ENCODE results near the gene MACIR.

MACIR gene

DNA sequence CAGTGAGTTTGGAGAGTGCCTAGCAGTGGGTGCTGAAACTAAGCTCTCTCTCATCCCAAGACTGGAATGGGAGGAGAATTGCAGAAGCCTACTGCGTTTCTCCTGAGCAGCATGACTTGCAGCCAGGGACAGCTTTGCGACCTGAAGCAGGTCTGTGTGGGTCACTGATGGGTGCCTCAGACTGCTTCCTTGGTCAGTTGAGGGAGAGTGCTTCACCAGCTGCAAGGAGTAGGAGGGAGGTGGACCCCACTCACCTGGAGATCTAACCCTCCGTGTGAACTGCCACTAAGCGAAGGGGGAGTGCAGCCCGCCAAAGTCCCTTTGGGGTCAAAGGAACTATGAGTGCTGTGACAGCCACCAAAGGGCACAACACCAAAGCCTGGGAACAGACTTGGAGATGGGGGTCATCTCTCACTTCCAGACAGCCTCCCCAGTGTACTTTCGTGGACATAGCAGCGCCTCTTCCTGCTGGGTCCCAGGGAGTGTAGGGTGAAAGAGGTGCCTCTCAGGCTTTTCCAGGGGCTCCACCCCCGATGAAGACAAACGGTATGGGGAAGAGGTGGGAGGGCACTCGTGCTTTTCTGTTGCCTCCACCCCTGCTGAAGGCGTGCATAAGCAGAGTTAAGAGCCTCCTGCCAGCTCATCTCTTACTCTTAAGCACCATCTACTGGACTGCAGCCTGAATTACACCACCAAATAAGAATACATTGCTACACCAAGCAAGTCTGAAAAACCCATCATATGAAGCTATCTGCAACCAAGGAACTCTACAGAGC is 34.3 kb upstream of the MACIR start:
- DNase-seq (ENCODE audit: low read depth, low spot score), result peak; percentile 63
- Histone ChIP-seq H3K4me3 (ENCODE audit: low read length) (no peak overlapping the region), H3K27me3 (ENCODE audit: control insufficient read depth, insufficient read depth, low read length) (no peaks in the 10 kb centered on the region)

DNA sequence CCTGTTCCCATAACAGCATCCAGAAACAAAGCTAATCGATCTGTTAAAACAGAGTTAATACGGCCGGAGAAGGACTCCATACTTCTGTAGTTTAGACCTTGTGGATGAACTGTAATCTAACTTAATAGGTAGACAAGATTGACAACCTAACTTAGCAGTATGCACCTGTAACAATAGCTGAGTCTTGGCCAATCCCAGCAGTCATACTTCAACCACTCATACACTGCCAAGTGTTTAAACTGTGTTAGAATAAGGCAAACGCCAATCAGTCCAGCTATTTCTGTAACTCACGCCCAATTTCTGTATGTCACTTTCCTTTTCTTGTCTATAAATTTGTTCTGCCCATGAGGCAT is 33.7 kb upstream of the MACIR start:
- H3K4me1 ChIP-seq (ENCODE audit: control insufficient read depth, insufficient read depth, low read length), result no peaks in the 10 kb centered on the region; the same call in 1 of the 2 replicates
- H3K27ac ChIP-seq (ENCODE audit: low read length), result no peak overlapping the region
- no CpG with 5 or more reads among the region's 5 CpGs for WGBS (ENCODE audit: insufficient coverage, insufficient read length)
- no peak for DNase-seq (ENCODE audit: low read depth, low spot score)
- H3K27me3 ChIP-seq (ENCODE audit: control insufficient read depth, insufficient read depth, low read length), result no peaks in the 10 kb centered on the region
- H3K9me3 ChIP-seq (ENCODE audit: control insufficient read depth, insufficient read depth, low read length), result no peaks in the 10 kb centered on the region
- no peak overlapping the region for H3K4me3 ChIP-seq (ENCODE audit: low read length)
- no peaks in the 10 kb centered on the region for H3K36me3 ChIP-seq (ENCODE audit: control insufficient read depth, insufficient read depth, low read length)

More for the DNA sequence above, 34.3 kb upstream of the MACIR start:
- Histone ChIP-seq H3K27ac (ENCODE audit: low read length) (no peak overlapping the region), H3K36me3 (ENCODE audit: control insufficient read depth, insufficient read depth, low read length) (no peaks in the 10 kb centered on the region), H3K9me3 (ENCODE audit: control insufficient read depth, insufficient read depth, low read length) (no peaks in the 10 kb centered on the region), H3K4me1 (ENCODE audit: control insufficient read depth, insufficient read depth, low read length) (no peaks in the 10 kb centered on the region; the same call in 1 of the 2 replicates)
- no CpG with 5 or more reads among the region's 11 CpGs for WGBS (ENCODE audit: insufficient coverage, insufficient read length)

GRCh38 chr5:103228061-103228460 is 30.5 kb upstream of the MACIR start:
- no peak for DNase-seq (ENCODE audit: low read depth, low spot score)
- no peak overlapping the region for H3K4me3 ChIP-seq (ENCODE audit: low read length)
- H3K4me1 ChIP-seq (ENCODE audit: control insufficient read depth, insufficient read depth, low read length), result no peaks in the 10 kb centered on the region; the same call in 1 of the 2 replicates
- no CpG with 5 or more reads among the region's 5 CpGs for WGBS (ENCODE audit: insufficient coverage, insufficient read length)
- no peak overlapping the region for H3K27ac ChIP-seq (ENCODE audit: low read length)
- no peaks in the 10 kb centered on the region for H3K36me3 ChIP-seq (ENCODE audit: control insufficient read depth, insufficient read depth, low read length)
- H3K9me3 ChIP-seq (ENCODE audit: control insufficient read depth, insufficient read depth, low read length), result no peaks in the 10 kb centered on the region
- H3K27me3 ChIP-seq (ENCODE audit: control insufficient read depth, insufficient read depth, low read length), result no peaks in the 10 kb centered on the region

DNA sequence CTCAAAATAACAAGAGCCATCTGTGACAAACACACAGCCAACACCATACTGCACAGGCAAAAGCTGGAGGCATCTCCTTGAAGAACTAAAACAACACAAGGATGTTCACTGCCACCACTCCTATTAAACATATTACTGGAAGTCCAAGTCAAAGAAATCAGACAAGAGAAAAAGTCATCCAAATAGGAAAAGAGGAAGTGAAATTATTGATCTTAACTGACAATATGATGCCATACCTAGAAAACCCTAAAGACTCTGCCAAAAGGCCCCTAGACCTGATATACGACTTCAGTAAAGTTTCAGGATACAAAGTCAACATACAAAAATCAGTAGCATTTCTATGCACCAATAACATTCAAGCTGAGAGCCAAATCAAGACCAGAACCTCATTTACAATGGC is 30.0 kb upstream of the MACIR start:
- no CpG with 5 or more reads among the region's 1 CpG for WGBS (ENCODE audit: insufficient coverage, insufficient read length)
- Histone ChIP-seq H3K36me3 (ENCODE audit: control insufficient read depth, insufficient read depth, low read length) (no peaks in the 10 kb centered on the region), H3K27ac (ENCODE audit: low read length) (no peak overlapping the region), H3K9me3 (ENCODE audit: control insufficient read depth, insufficient read depth, low read length) (no peaks in the 10 kb centered on the region), H3K4me1 (ENCODE audit: control insufficient read depth, insufficient read depth, low read length) (no peaks in the 10 kb centered on the region; the same call in 1 of the 2 replicates), H3K4me3 (ENCODE audit: low read length) (no peak overlapping the region), H3K27me3 (ENCODE audit: control insufficient read depth, insufficient read depth, low read length) (no peaks in the 10 kb centered on the region)
- no peak for DNase-seq (ENCODE audit: low read depth, low spot score)

GRCh38 chr5:103232393-103232999 is 26.1 kb upstream of the MACIR start:
- H3K27ac ChIP-seq (ENCODE audit: low read length), result no peak overlapping the region
- no CpG with 5 or more reads among the region's 7 CpGs for whole genome bisulfite sequencing (ENCODE audit: insufficient coverage, insufficient read length)
- no peaks in the 10 kb centered on the region for H3K36me3 ChIP-seq (ENCODE audit: control insufficient read depth, insufficient read depth, low read length)
- no peak overlapping the region for H3K4me3 ChIP-seq (ENCODE audit: low read length)
- H3K27me3 ChIP-seq (ENCODE audit: control insufficient read depth, insufficient read depth, low read length), result no peaks in the 10 kb centered on the region
- no peaks in the 10 kb centered on the region for H3K9me3 ChIP-seq (ENCODE audit: control insufficient read depth, insufficient read depth, low read length)
- no peak for DNase-seq (ENCODE audit: low read depth, low spot score)
- H3K4me1 ChIP-seq (ENCODE audit: control insufficient read depth, insufficient read depth, low read length), result no peaks in the 10 kb centered on the region

DNA sequence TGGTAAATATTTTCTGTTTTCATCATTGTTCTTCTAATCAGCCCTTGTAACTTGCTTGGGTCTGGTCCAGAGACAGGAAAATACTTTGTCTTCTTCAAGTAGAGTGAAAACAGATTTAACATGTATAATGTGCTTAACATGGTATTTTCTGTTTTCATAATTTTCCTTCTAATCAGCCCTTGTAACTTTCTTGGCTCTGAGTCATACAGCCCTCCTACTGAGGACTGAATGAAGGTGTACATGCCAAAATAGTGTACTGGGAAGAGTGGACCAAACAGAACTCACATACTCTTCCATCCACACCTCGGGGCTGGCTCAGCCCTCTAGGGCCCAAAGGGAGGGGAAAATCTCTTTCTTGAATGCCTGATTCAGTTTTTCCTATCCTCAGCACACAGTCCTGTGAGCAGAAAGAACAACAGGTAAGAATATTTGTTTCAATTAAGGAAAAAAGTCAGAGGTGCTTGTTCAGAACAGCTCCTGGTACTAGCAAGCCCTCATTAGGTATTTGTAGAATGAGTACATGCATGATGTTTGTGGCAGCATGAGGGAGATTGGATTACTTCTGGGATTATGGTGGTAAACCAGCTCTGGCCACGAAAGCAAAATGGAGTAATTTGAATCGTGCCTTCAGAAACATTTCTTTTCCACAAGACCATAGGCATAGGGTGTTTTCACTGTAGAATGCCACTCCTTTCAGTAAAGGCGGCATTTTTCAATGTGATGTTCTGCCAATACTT is 24.2 kb upstream of the MACIR start:
- Histone ChIP-seq H3K9me3 (ENCODE audit: control insufficient read depth, insufficient read depth, low read length) (no peaks in the 10 kb centered on the region), H3K4me3 (ENCODE audit: low read length) (no peak overlapping the region), H3K36me3 (ENCODE audit: control insufficient read depth, insufficient read depth, low read length) (no peaks in the 10 kb centered on the region), H3K4me1 (ENCODE audit: control insufficient read depth, insufficient read depth, low read length) (no peaks in the 10 kb centered on the region), H3K27me3 (ENCODE audit: control insufficient read depth, insufficient read depth, low read length) (no peaks in the 10 kb centered on the region), H3K27ac (ENCODE audit: low read length) (no peak overlapping the region)
- WGBS (ENCODE audit: insufficient coverage, insufficient read length), result no CpG with 5 or more reads among the region's 4 CpGs
- DNase-seq (ENCODE audit: low read depth, low spot score), result no peak

- Histone ChIP-seq H3K9me3 (ENCODE audit: control insufficient read depth, insufficient read depth, low read length) (no peaks in the 10 kb centered on the region), H3K4me3 (ENCODE audit: low read length) (no peak overlapping the region), H3K36me3 (ENCODE audit: control insufficient read depth, insufficient read depth, low read length) (no peaks in the 10 kb centered on the region), H3K4me1 (ENCODE audit: control insufficient read depth, insufficient read depth, low read length) (no peaks in the 10 kb centered on the region), H3K27ac (ENCODE audit: low read length) (no peak overlapping the region), H3K27me3 (ENCODE audit: control insufficient read depth, insufficient read depth, low read length) (no peaks in the 10 kb centered on the region)
- no peak for DNase-seq (ENCODE audit: low read depth, low spot score)
- WGBS (ENCODE audit: insufficient coverage, insufficient read length), result no CpG with 5 or more reads among the region's 1 CpG
These were observed 22.7 kb upstream of the MACIR start for GRCh38 chr5:103235891-103236290.

- Histone ChIP-seq H3K4me3 (ENCODE audit: low read length) (no peak overlapping the region), H3K9me3 (ENCODE audit: control insufficient read depth, insufficient read depth, low read length) (no peaks in the 10 kb centered on the region), H3K4me1 (ENCODE audit: control insufficient read depth, insufficient read depth, low read length) (no peaks in the 10 kb centered on the region), H3K27me3 (ENCODE audit: control insufficient read depth, insufficient read depth, low read length) (no peaks in the 10 kb centered on the region), H3K36me3 (ENCODE audit: control insufficient read depth, insufficient read depth, low read length) (no peaks in the 10 kb centered on the region), H3K27ac (ENCODE audit: low read length) (no peak overlapping the region)
- no CpG with 5 or more reads among the region's 1 CpG for WGBS (ENCODE audit: insufficient coverage, insufficient read length)
- DNase-seq (ENCODE audit: low read depth, low spot score), result no peak
These were observed 20.8 kb upstream of the MACIR start for GRCh38 chr5:103237778-103238177.

DNA sequence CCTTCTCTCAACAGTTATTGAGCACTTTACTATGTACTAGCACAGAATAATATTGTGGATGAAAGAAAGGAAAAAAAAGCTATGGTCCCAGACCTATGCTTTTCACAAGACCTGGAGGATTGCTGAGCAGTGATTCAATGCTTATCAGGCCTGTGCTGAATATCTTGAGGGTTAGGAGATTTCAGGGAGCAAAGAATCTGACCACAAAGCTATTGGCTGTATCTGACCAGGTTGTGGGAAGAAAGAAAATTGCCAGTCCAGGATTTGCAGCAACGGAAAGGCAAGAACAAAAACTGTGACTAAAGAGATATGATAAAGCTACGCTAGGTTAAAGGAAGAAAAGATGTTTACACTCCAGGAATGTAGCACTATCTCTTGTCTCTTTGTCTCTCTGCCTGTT is 14.9 kb upstream of the MACIR start:
- Histone ChIP-seq H3K4me1 (ENCODE audit: control insufficient read depth, insufficient read depth, low read length) (0 out of 2 replicates have a peak, but pooled peaks cover 1% of the 10 kb centered on the region), H3K36me3 (ENCODE audit: control insufficient read depth, insufficient read depth, low read length) (no peaks in the 10 kb centered on the region), H3K27ac (ENCODE audit: low read length) (no peak overlapping the region), H3K4me3 (ENCODE audit: low read length) (no peak overlapping the region), H3K9me3 (ENCODE audit: control insufficient read depth, insufficient read depth, low read length) (no peaks in the 10 kb centered on the region), H3K27me3 (ENCODE audit: control insufficient read depth, insufficient read depth, low read length) (no peaks in the 10 kb centered on the region)
- DNase-seq (ENCODE audit: low read depth, low spot score), result no peak
- WGBS (ENCODE audit: insufficient coverage, insufficient read length), result no CpG with 5 or more reads among the region's 2 CpGs

DNA sequence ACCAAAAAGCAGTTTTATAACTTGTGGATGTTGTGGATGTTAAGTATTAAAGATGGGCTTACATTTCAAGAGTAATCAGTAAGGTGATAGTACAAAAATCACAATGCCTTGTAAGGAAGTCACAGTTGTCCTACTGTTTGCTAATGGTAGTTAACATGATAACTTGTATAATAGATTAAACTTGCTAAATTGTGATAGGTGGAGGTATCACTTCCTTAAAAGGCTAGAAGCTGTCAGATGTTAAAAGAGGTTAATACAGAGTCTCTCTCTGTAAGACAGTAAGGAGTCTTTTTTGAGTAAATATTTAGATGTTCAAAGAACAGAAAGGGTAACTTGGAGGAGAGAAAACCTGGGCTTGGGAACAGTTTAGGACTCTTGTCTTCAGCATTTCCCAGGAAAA is 14.2 kb upstream of the MACIR start:
- H3K4me1 ChIP-seq (ENCODE audit: control insufficient read depth, insufficient read depth, low read length), result 0 out of 2 replicates have a peak, but pooled peaks cover 1% of the 10 kb centered on the region

More for the DNA sequence above, 14.2 kb upstream of the MACIR start:
- H3K9me3 ChIP-seq (ENCODE audit: control insufficient read depth, insufficient read depth, low read length), result no peaks in the 10 kb centered on the region
- H3K4me3 ChIP-seq (ENCODE audit: low read length), result no peak overlapping the region
- H3K27ac ChIP-seq (ENCODE audit: low read length), result no peak overlapping the region
- no peak for DNase-seq (ENCODE audit: low read depth, low spot score)
- H3K36me3 ChIP-seq (ENCODE audit: control insufficient read depth, insufficient read depth, low read length), result no peaks in the 10 kb centered on the region
- H3K27me3 ChIP-seq (ENCODE audit: control insufficient read depth, insufficient read depth, low read length), result no peaks in the 10 kb centered on the region
